Fibroblast of skin of scalp (primary cell): Measurements from ENCODE around the gene CTNND1.
"Not testable (repeated sequence)": the region's sequence is repeated elsewhere in the genome, so short reads cannot be mapped to it uniquely, and the experiment has no call there.

Experiments
- DNase-seq: peaks from one replicate; pipeline ENCODE4 v3.0.0-alpha.2; 2013

The CTNND1 gene

DNA sequence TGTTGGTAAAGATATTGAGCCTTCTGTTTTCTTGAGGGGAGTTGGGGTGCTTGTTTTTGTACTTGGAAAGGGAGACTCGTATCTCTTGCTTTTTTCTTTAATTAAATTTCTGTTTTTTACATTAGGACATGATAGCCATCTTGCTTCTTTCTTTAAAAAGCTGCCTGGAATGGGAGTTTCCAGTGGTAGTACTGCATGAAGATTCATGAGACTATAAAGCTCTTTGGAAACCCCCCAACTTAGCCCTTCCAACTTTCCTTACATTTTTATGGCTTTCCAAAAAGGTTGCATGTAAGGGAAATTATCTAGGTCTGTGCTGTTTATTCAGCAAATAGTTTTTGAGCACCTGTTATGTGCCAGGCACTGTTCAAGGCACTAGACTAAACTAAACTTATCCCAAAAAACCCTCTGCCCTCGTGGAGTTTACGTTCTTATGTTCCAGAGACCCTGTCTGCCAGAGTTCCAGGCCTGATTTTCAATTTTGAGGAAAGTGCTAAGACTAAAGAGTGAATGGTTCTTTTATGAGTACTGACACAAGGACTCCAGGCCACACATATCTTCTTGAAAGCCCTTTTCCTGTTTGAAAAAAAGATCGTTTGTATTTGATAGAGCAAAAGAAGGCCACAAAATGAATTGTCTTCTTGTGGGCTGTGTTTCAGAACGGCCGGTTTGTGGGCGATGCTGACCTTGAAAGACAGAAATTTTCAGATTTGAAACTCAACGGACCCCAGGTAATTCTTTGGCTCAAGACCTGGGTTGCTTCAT, 31.9 kb downstream of the CTNND1 start:
- DNase-seq, result no peak

GRCh38 chr11:57798905-57799559, 37.4 kb downstream of the CTNND1 start:
- DNase-seq, result no peak

GRCh38 chr11:57800444-57801182, 39.0 kb downstream of the CTNND1 start:
- DNase-seq, result peak; percentile 69

- no peak for DNase-seq
Observed at GRCh38 chr11:57801183-57801485, 39.5 kb downstream of the CTNND1 start.

DNA sequence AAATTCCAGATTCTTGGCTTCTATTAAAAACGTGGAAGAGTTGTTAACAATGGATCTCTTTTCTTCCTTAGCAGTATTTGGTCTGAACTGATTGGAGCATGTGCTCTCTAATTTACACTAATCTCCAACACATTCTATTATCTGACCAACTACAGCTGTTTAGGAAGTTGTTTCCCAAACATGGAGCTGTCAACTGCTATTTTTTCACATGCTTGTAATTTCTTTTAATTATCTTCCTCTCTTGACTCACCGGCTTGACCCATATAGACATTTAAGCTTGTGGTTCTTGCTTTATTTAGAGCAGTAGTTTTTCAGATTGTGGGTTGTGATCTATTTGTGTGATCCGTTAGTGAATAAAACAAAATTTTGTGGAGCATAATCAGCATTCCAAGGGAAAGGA, 40.8 kb downstream of the CTNND1 start:
- DNase-seq, result no peak

- DNase-seq, result no peak
Observed at GRCh38 chr11:57804466-57804865, 42.9 kb downstream of the CTNND1 start.

DNA sequence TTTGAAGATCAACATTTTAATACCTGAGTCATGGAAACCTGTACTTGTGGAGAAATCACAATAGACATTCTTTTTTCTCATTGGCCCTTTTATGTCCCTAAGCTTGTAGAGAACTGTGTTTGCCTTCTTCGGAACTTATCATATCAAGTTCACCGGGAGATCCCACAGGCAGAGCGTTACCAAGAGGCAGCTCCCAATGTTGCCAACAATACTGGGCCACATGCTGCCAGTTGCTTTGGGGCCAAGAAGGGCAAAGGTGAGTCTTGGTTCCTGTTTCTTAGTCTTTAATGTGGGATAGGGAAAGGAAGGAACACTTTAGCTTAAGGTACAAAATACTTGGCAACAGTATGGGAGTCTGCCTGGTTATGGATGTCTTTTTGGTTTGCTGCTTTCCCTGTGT, 44.2 kb downstream of the CTNND1 start:
- no peak for DNase-seq

DNA sequence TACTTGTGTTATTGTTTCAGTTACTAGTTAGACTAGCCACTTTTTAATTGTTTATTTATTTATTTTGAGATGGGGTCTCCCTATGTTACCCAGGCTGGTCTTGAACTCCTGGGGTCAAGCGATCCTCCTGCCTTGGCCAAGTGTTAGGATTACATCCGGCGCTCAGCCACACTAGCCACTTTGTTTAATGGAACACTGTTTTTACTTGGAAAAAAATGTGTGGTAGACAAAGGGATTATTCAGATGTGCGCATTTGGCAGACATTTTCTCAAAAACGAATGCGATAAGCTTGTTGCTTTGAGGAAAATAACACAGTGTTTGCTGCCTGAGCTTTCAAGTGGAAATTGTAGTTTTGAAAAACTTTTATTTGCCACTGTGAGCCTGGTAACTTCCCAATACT, 51.0 kb downstream of the CTNND1 start:
- DNase-seq, result no peak

DNA sequence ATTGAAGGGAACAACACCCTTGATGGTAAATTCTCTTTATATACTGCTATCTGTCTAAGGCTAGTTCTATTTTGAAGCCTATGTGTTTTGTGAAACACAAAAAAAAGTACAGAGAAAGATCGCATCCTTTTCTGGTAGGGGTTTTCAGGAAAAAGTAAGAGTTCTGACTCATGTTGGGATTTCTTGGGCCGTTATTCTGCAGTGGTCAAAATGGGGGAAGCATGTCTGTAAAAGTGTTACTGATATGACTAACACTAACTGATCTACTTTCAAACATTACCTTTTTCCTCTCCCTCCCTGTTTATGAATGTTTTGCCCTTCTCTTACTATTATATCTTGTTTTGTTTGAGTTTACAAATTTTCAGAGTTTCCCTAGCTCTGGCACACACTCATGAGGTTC, 53.9 kb downstream of the CTNND1 start:
- DNase-seq, result no peak

GRCh38 chr11:57815877-57816276, 54.3 kb downstream of the CTNND1 start:
- no peak for DNase-seq

DNA sequence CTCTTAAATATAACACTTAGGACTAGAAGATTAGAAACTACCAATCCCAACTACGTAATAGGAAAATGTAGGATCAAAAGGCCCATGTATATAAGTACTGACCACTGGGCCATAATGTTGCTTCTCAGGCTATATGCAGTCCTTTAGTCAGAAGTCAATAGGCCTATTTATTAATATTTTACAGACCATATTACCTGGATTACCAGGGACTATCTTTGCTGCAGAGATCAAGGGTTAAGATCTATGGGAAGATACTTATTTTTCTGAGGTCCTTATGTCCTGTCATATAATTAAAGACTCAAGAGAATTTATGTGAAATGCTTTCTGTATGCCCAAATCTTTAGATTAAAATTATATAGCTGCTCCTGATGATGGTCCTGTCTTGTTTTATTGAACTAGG, 57.2 kb downstream of the CTNND1 start:
- no peak for DNase-seq

DNA sequence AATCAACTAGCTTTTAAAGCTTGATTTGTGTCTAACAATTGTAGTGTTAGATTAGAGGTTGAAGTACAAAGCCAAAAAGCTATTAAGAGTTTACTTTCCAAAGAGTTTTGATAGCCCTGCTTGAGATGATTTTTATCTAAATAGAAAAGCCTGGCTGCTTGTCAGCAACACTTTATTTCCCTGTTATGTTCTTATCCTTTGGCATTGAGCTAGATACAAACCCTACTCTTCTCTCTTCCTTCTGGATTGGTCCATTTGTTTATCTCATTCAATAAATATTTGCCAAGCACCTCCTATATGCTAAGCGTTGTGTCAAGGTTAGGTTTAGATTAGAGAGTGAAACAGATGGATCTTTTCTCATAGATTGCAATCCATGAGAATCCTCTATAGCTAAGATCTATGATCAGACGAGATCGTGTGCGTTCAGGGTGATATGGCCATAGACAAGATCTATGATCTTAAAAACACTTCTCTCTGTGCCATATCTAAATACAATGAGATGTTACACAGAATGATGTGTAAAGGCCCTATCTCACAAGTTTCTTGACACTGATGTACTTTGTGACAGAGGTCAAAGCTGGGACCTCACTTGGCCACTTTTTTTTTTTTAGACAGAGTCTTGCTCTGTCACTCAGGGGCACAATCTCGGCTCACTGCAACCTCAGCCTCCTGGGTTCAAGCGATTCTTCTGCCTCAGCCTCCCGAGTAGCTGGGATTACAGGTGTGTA, 57.8 kb downstream of the CTNND1 start:
- no peak for DNase-seq

- no peak for DNase-seq
Observed at GRCh38 chr11:57823859-57824258, 62.3 kb downstream of the CTNND1 start.

GRCh38 chr11:57834852-57835251, 73.2 kb downstream of the CTNND1 start:
- no peak for DNase-seq

- not testable (repeated sequence) for DNase-seq
Observed at GRCh38 chr11:57838609-57839008, 77.0 kb downstream of the CTNND1 start.

GRCh38 chr11:57842873-57843272, 81.3 kb downstream of the CTNND1 start:
- DNase-seq, result no peak

- DNase-seq, result no peak
Observed at GRCh38 chr11:57867966-57868365, 106.4 kb downstream of the CTNND1 start.

- no peak for DNase-seq
Observed at GRCh38 chr11:57868491-57868890, 106.9 kb downstream of the CTNND1 start.
